Measurements from ENCODE around the gene GOLT1B.

GOLT1B gene

DNA sequence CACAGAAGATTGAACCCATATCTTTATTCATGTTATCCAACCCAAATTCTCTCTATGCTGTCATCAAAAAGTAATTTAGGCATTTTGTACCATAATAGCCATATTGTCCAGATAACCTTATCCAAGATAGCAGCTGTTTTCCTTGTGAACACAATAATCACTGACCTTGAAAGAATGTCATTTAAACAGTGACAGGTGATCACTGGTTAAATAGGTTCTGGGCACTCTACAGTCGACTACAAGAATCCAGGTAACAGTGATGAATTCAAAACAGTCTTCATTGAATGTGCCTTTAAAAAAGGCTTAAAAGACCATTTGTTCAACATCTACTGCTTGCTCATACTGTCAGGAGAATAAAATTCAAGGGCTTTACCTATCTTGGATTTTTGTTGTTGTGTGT is 20.0 kb downstream of the GOLT1B start:
- no peak for DNase-seq (ENCODE audit: extremely low read depth in 1 of 2, low read depth in 1 of 2)

DNA sequence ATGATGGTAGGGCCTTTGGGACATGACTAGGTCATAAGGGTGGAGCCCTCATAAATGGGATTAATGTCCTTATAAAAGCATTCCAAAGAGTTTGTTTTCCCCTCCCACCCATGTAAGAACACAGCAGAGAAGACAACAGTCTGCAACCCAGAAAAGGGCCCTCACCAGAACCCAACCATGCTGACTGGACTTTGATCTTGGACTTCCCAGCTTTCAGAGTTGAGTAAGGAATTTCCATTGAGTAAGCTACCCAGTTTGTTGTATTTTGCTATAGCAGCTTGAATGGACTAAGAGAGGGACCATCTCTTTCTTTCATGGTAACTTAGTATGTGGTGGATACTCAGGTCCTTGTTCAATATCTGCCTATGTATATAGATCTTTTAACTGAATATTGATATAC is 21.6 kb downstream of the GOLT1B start:
- DNase-seq (ENCODE audit: extremely low read depth in 1 of 2, low read depth in 1 of 2), result no peak

DNA sequence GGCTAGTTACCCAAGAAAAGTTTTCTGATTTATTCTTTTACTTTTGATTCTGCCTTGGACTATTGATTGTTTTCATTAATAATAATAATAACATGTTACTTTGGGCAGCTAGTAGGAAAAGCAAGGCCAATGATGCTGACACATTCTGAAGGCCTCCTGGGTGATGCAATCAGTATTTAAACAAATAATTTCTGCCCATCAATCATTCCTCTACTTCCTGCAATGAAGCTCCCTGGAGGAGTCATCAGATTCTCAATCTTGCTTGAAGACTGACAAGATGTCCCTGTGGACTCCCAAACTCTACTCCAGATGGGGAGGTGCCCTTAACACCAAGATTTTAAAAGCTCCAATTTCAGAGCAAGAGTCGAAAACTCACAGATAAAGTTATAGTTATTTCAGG is 24.5 kb downstream of the GOLT1B start, which contains the start of gene SPX:
Gene SPX (plus strand): TSS at position 244 of the 400 bp plus-strand sequence. CDS start 177 bp downstream, outside the sequence.
- no peak for DNase-seq (ENCODE audit: extremely low read depth in 1 of 2, low read depth in 1 of 2)

GRCh38 chr12:21526721-21527345 is 25.2 kb downstream of the GOLT1B start:
- DNase-seq (ENCODE audit: extremely low read depth in 1 of 2, low read depth in 1 of 2), result no peak

GRCh38 chr12:21527451-21528180 is 26.0 kb downstream of the GOLT1B start:
- peak; percentile 46 to 47 for DNase-seq (ENCODE audit: extremely low read depth in 1 of 2, low read depth in 1 of 2)

DNA sequence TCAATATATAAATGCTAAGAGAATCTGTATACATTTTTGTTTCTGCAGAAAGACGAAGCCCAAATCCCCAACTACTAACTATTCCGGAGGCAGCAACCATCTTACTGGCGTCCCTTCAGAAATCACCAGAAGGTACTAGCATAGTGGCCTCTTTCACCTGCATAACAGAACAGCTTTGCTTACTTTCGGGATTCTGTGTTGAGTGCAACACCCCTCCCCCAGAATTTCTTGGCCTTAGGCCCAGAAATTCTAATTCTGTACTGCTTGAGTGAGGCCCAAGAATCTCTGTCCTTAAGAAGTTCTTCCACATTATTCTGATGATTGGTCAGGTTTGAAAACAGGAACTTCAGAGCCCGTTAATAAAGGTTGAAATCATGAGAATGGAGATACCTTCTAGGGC is 27.4 kb downstream of the GOLT1B start:
- no peak for DNase-seq (ENCODE audit: extremely low read depth in 1 of 2, low read depth in 1 of 2)

- DNase-seq (ENCODE audit: extremely low read depth in 1 of 2, low read depth in 1 of 2), result no peak
These were observed 27.9 kb downstream of the GOLT1B start for GRCh38 chr12:21529456-21529855.

GRCh38 chr12:21538061-21538653 is 36.6 kb downstream of the GOLT1B start:
- no peak for DNase-seq (ENCODE audit: extremely low read depth in 1 of 2, low read depth in 1 of 2)

DNA sequence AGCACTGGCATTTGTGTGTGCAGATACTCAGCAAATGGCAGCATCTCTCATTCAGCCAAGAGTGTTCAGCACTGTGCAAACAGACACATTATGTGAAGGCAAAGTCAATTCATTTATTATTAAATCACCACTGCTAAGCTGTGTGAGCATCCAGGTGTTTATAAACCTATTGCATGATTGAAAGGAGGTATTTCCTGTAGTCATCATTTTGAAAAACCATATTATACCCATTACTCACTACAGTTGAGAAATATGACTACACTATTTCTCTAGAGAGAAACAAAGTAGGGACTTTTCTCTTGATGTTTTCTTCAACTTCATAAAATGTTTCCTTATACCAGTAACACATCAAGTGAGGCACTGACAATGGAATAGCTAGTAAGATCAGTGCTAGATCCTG is 38.2 kb downstream of the GOLT1B start:
- no peak for DNase-seq (ENCODE audit: extremely low read depth in 1 of 2, low read depth in 1 of 2)

DNA sequence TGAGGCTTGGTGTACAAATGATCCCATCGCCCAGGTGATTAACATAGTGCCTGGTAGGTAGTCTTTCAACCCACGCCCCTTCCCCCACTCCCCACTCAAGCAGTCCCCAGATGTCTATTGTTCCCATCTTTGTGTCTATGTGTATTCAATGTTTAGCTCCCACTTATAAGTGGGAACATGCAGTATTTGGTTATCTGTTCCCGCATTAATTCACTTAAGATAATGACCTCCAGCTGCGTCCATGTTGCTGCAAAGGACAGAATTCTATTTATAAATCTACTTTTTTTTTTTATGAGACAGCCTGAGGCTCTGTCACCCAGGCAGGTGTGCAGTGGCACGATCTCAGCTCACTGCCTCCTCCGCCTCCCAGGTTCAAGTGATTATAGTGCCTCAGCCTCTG is 40.2 kb downstream of the GOLT1B start:
- DNase-seq (ENCODE audit: extremely low read depth in 1 of 2, low read depth in 1 of 2), result no peak

DNA sequence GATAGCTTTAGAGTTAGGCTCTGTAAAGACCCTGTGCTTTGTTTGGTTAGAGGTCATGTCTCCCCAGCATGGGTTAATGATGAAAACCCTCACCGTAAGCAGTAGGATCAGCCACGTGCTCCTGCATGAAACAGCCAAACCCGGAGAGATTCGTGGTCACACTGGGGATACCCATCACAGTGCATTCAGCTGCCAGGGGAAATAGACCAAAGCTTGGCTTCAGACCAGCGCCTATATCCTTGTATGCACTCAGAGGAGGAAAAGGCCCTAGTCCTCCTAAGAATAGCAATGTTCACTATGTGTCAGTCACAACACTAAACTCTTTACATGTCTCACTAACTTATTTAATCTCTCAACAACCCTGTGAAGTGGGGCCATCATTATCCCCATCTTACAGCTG is 40.8 kb downstream of the GOLT1B start:
- DNase-seq (ENCODE audit: extremely low read depth in 1 of 2, low read depth in 1 of 2), result no peak

GRCh38 chr12:21543151-21543550 is 41.6 kb downstream of the GOLT1B start:
- no peak for DNase-seq (ENCODE audit: extremely low read depth in 1 of 2, low read depth in 1 of 2)

DNA sequence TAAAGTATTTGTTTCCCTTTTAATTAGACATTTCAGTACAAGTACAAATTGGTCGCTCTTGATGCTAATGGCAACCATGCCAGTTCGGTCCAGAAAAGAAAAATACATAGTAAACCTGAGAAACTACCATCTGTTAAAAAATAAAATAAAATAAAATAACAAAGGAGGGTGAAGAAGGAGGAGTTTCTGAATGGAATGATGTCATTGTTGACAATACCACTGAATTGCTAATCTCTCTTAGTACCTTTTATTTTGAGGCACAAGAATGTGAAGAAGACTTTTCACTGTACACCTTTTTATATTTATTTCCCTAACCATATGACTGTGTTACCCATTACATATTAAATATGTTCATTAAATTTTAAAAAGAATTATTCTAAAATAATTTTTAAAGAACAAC is 44.0 kb downstream of the GOLT1B start:
- DNase-seq (ENCODE audit: extremely low read depth in 1 of 2, low read depth in 1 of 2), result no peak

DNA sequence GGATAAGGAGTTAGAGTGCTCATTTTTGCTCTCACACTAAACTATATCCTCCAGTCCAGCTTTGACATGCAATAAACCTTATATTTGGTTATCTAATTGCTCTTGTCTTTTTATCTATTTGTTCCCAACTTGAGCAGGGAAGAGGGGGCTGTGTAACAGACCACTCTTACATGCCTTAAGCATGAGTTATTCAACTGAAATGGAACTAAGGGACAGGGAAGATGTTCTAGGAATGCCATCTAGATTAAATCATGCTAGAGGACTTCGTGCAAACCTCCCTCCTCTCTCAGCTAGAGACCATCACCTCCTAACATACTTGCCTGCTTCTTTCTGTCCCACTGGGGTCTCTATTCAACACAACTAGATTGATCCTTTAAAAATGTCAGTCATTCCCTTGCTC is 45.1 kb downstream of the GOLT1B start:
- no peak for DNase-seq (ENCODE audit: extremely low read depth in 1 of 2, low read depth in 1 of 2)

GRCh38 chr12:21547437-21547836 is 45.8 kb downstream of the GOLT1B start:
- no peak for DNase-seq (ENCODE audit: extremely low read depth in 1 of 2, low read depth in 1 of 2)

DNA sequence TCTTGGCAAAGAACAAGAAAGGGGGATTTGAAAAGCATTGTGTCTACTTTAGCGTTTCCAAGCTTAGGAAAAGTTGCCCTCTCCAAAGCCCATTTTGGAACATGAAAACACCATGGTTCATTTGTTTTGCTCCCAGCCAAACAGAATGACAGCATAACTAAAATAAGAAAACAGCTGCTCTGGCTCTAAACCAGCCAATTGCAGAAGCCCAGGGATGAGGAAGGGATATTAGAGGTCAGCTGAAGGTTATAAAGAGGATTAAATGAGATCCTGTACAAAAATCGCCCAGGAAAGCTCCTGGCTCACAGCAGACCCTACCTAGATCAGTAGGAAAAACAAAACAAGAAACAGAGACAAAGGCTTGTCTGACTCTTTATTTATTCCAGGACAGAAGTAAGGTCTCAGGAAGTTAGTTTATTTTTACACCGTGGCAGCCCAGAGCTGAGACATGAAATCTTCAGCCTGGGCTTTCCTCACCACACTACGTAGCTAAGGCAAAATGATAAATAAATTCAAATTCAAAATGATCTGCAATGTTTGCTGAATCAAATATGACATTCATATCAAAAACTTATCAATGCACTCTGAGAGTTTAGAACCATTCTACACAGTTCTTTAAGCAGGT is 50.4 kb downstream of the GOLT1B start:
- no peak for DNase-seq (ENCODE audit: extremely low read depth in 1 of 2, low read depth in 1 of 2)

DNA sequence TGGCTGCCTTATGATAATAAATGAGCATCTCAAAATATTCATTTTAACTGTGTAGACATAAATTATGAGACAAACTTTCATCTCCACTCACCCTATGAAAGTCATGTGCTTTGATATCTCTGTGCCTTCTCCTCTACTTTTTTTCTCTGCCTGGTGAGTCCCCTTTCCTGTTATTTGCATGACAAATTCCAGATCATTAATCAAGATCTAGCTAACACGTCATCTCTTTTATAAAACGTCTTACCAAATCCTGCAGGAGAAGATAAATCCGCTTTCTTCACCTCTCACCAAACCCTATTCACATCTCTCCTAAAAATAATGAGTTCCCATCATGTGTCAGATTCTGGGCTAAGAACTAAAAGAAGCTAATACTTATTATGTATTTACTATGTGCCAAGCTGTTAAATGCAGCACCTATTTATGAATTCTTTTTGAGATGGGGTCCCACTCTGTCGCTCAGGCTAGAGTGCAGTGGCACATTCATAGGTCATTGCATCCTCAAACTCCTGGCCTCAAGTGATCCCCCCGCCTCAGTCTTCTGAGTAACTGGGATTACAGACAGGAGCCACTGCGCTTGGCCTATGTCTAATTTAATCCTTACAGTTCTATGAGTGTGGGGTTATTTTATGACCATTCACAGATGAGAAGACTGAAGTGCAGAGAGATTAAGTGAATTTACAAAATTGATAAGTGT is 51.2 kb downstream of the GOLT1B start:
- DNase-seq (ENCODE audit: extremely low read depth in 1 of 2, low read depth in 1 of 2), result no peak

DNA sequence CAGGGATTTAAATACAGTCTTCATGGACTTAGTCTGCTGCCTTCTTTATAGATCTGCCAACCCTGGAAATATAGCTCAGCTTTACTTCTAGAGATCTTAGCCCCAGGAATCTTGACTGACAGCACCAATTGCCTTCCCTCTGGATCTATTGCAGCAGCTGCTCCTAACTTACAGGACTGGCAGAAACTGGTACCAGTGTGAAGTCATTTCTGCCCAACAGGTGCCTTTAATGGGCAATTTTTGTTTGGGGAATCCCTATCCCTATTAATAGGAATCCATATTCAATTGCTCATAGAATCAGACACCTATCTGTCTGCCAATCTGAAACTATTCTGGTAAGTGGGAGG is 51.7 kb downstream of the GOLT1B start:
- DNase-seq (ENCODE audit: extremely low read depth in 1 of 2, low read depth in 1 of 2), result no peak

GRCh38 chr12:21558100-21558679 is 56.6 kb downstream of the GOLT1B start:
- DNase-seq (ENCODE audit: extremely low read depth in 1 of 2, low read depth in 1 of 2), result no peak

DNA sequence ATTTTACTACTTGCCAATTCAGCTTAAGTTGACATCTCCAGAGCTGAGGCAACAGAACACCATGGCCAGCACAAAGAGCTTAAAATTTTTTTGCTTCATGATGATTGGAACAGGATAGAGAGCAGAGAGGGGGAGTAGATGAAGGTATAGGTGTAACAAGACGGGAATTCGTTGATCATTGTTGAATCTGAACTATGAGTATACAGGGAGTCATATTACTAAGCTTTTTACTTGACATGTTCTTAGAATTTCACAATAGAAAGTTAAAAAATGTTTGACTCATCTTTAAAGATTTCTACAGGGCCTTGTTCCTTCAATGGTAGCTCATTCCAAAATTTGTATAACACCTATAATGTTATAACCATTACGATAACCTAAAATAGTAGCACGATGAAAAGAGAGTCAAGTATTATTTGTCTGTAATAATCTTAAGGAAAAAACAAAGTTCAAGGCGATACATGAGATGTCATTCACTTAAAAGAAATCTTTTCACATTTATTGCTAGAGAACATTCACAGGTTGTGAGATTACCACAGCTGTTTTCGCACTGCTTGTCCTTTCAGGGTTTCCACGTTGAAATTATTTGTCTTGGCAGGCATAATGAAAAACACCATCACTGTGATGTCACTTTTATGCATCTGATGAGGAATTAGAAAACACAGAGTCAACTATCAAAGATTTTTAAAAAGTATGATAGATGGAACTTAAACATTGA is 58.4 kb downstream of the GOLT1B start:
- DNase-seq (ENCODE audit: extremely low read depth in 1 of 2, low read depth in 1 of 2), result no peak
